Right lobe of liver (tissue), 6 donors: ENCODE measurements around the gene CD177. TPM values are rescaled to one million over a fixed set of nuclear protein-coding genes. Genes with fewer than 3 reads are reported as not detected.
"Not testable (repeated sequence)": the region's sequence is repeated elsewhere in the genome, so short reads cannot be mapped to it uniquely, and the experiment has no call there.

ENCODE experiments used
- ATAC-seq, 4 donors: fragments of 200-7000 bp; cut with Tn5 transposase; one replicate each; pipeline ENCODE4 v1.9.1; 2020; ENCODE audit warnings: mild to moderate bottlenecking in 4 of 4, moderate library complexity in 4 of 4
- DNase-seq, 3 donors: peaks; one replicate each; pipeline ENCODE4 v3.0.0-alpha.2; 2020
- H3K27ac ChIP-seq, 3 donors: fragments of 200-600 bp; one replicate each; pipeline ENCODE4 v1.8.0; 2022
- H3K27me3 ChIP-seq, 2 donors: fragments of 200-600 bp; one replicate each; pipeline ENCODE4 v1.8.0; 2022
- H3K36me3 ChIP-seq, 4 donors: fragments of 200-600 bp; sonication (generic) in 1 of 4; one replicate each; pipeline versions ENCODE4 v1.5.1 to v1.8.0; 2017 to 2022; ENCODE audit warnings: control low read depth in 1 of 4
- H3K4me1 ChIP-seq, 4 donors: fragments of 200-600 bp; sonication (generic) in 1 of 4; one replicate each; pipeline versions ENCODE4 v1.5.1 to v1.8.0; 2017 to 2022; ENCODE audit warnings: control low read depth in 1 of 4
- H3K4me3 ChIP-seq, 3 donors: fragments of 200-600 bp; one replicate each; pipeline ENCODE4 v1.8.0; 2022
- H3K9me3 ChIP-seq, 4 donors: fragments of 200-600 bp; sonication (generic) in 1 of 4; one replicate each; pipeline versions ENCODE4 v1.5.1 to v1.8.0; 2017 to 2022; ENCODE audit warnings: control low read depth in 1 of 4
- CTCF ChIP-seq, 4 donors: fragments of 200-600 bp in 3 of 4; fragments of 450-650 bp in 1 of 4; IDR thresholded peaks; one replicate each; pipeline versions ENCODE4 v1.5.1 to v1.8.0; 2016 to 2022; ENCODE audit warnings: antibody characterized with exemption in 4 of 4, mild to moderate bottlenecking in 2 of 4
- POLR2A ChIP-seq: fragments of 450-650 bp; IDR thresholded peaks from one replicate; pipeline ENCODE4 v1.6.1; 2017; ENCODE audit warnings: antibody characterized with exemption, mild to moderate bottlenecking
- WGBS: methylation state at CpG from one replicate; pipeline ENCODE4 v1.1.6; 2018; ENCODE audit warnings: low coverage, low lambda C conversion rate; ENCODE audit not compliant: insufficient coverage; ENCODE audit errors: missing lambda C conversion rate; 5-methylcytosine and 5-hydroxymethylcytosine counted together
- intact Hi-C, 2 donors: fragments of 100-400 bp; cut with DNase I; formaldehyde crosslinking; loops; one replicate each; pipeline versions ENCODE4 v1.11.2 to v1.14.1; 2022
- total RNA-seq, 6 experiments: library from RNA; depleted of rRNA in 2 of 6; stranded (reverse); fragments of >200 nt in 2 of 6; fragmentation: NEBNext Ultra II Directional in 3 of 6; extraction: Animal tissue kit (Norgen Biotek cat#: 25700) in 3 of 6; gene quantifications; one replicate each; pipeline versions ENCODE4 v1.1.0 to v1.2.4, GENCODE V29; 2016 to 2023
- donor health status: DM: no; HTN: yes; CAD: no.
- donor health status: DM: no; HTN: no; CAD: no.
- donor health status: DM: no; HTN: no; CAD: no.
- donor health status: DM: no; HTN: yes; CAD: no.
- donor health status: DM: no; HTN: yes; CAD: no.

CD177 gene
- total RNA-seq, 6 experiments from 2014 or later, result 0.51 to 5.3 (median 1.3) TPM; not detected in 1

- no peak for DNase-seq
- 60% methylated on average over 1 of the region's 2 CpGs for WGBS
- no peak for TF ChIP-seq CTCF (IDR thresholded peaks at IDR 0.05)
- no peak for TF ChIP-seq POLR2A
- Histone ChIP-seq H3K4me1 (no peaks in the 10 kb centered on the region), H3K27ac (no peak overlapping the region), H3K27me3 (no peaks in the 10 kb centered on the region), H3K9me3 (no peaks in the 10 kb centered on the region), H3K4me3 (no peak overlapping the region), H3K36me3 (no peaks in the 10 kb centered on the region)
- intact Hi-C loops, result no loop called here
- ATAC-seq, result no peak
Observed at GRCh38 chr19:43367822-43368221, 14.3 kb downstream of the CD177 start.

- H3K27me3 ChIP-seq, H3K27ac ChIP-seq, DNase-seq, H3K36me3 ChIP-seq, H3K9me3 ChIP-seq, ATAC-seq, intact Hi-C loops, H3K4me3 ChIP-seq, H3K4me1 ChIP-seq: not testable (repeated sequence)
- 25% methylated on average over 2 of the region's 9 CpGs for WGBS
Observed at GRCh38 chr19:43368897-43369296, 15.4 kb downstream of the CD177 start.

GRCh38 chr19:43371909-43372308 is 18.4 kb downstream of the CD177 start:
- H3K4me3 ChIP-seq, result no peak overlapping the region
- H3K36me3 ChIP-seq, result no peaks in the 10 kb centered on the region
- 56% methylated on average over 8 of the region's 8 CpGs for WGBS
- TF ChIP-seq POLR2A (no peak), CTCF (IDR thresholded peaks at IDR 0.05) (no peak)
- DNase-seq, result no peak
- no peaks in the 10 kb centered on the region for H3K9me3 ChIP-seq
- no peak overlapping the region for H3K27ac ChIP-seq
- H3K4me1 ChIP-seq, result no peaks in the 10 kb centered on the region
- H3K27me3 ChIP-seq, result no peaks in the 10 kb centered on the region
- ATAC-seq, result no peak
- intact Hi-C loops, result no loop called here

DNA sequence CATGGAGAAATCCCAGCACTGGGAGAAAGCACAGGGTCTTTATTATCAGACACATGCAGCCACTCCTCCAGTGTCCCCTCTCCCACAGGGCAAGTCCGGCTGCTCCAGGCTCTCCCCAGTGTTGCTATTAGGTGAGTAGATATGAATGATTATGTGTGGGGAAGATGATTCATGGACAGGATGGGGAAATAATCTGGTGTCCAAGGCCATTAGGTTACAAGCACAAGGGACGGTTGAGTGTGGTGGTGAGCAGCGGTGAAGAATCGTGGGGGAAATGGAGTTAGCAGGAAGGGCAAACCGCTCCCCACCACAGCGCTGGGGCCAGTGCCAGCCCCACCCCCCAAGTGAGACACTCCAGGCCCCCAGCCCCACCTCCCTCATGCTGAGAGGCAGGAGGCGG is 19.0 kb downstream of the CD177 start:
- no peak for ATAC-seq
- Histone ChIP-seq H3K4me3 (no peak overlapping the region), H3K36me3 (no peaks in the 10 kb centered on the region), H3K9me3 (no peaks in the 10 kb centered on the region), H3K27ac (no peak overlapping the region), H3K27me3 (no peaks in the 10 kb centered on the region), H3K4me1 (no peaks in the 10 kb centered on the region)
- no peak for DNase-seq
- no peak for TF ChIP-seq POLR2A
- no peak for TF ChIP-seq CTCF (IDR thresholded peaks at IDR 0.05)
- 50% methylated on average over 1 of the region's 7 CpGs for WGBS
- intact Hi-C loops, result no loop called here

DNA sequence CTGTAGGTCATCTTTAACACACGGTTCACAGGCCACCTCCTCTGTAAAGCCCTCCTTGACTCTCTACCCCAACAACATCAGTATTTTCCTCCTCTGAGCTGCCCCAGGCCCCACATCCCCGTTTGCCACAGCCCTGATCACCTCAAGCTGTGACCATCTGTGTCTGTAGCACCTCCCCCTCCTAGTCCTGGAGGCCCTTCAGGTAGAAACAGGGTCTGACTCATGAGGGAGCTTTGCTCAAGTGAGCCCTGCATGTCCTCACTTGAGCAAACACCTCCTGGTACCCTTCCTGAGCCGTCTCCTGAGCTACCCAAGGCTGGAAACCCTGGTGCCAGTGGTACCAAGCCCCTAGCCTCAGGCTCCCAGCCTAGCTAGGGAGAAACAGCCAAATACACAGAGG is 24.1 kb downstream of the CD177 start:
- H3K27me3 ChIP-seq, H3K4me1 ChIP-seq, ATAC-seq, DNase-seq, H3K9me3 ChIP-seq, H3K36me3 ChIP-seq, H3K4me3 ChIP-seq, intact Hi-C loops, H3K27ac ChIP-seq: not testable (repeated sequence)
- WGBS, result no CpG with 5 or more reads among the region's 3 CpGs

DNA sequence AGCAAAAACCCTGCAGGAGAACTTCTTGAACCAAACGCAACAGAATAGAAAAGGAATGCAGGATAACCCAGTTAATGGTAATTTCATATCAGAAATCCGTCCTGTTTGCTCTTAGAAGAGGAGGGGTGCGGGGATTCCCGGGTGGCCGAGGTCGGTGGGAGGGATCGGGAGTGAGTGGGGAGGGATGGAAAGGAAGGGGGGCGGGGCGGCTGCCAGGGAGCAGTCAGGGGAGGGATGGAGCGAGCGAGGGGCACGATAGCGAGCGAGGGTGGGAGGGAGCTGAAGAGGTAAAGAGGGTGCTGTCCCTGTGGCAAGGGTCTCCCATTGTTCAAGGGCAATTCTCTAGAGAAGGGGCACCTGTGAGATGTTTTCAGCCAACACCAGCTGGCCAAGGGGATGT is 26.5 kb downstream of the CD177 start:
- Histone ChIP-seq H3K27me3 (no peaks in the 10 kb centered on the region), H3K4me3 (no peak overlapping the region), H3K9me3 (no peaks in the 10 kb centered on the region), H3K36me3 (no peaks in the 10 kb centered on the region), H3K27ac (no peak overlapping the region), H3K4me1 (no peaks in the 10 kb centered on the region)
- intact Hi-C loops, result no loop called here
- DNase-seq (no peak), ATAC-seq (no peak)
- no peak for TF ChIP-seq POLR2A
- TF ChIP-seq CTCF (IDR thresholded peaks at IDR 0.05), result no peak
- 36% methylated on average over 14 of the region's 14 CpGs for WGBS
